Astrocyte (in vitro differentiated cells and primary cell): Measurements from ENCODE around the gene WFDC6.

Source experiments
- CTCF ChIP-seq: IDR thresholded peaks from 2 replicates; pipeline ENCODE4 v1.5.1; 2011; ENCODE audit warnings: low read depth, mild to moderate bottlenecking, inconsistent platforms, low read length, moderate library complexity; ENCODE audit not compliant: insufficient read depth
- EZH2 ChIP-seq: IDR thresholded peaks from 2 replicates; pipeline ENCODE4 v1.6.1; 2012; ENCODE audit warnings: mild to moderate bottlenecking, low read length, inconsistent platforms; ENCODE audit not compliant: insufficient read depth

- TF ChIP-seq CTCF (no peak), EZH2 (no peak)
Observed at GRCh38 chr20:45506398-45506797, 32.9 kb downstream of the WFDC6 start.
